Retinal pigment epithelial cell (primary cell): ENCODE results near the gene CCDC57.

Experiments
- DNase-seq: peaks from one replicate; pipeline ENCODE4 v3.0.0-alpha.2; 2010; ENCODE audit warnings: low read depth
- H3K4me3 ChIP-seq: 2 replicates; pipeline ENCODE4 v1.5.1; 2011; ENCODE audit warnings: mild to moderate bottlenecking, low read length, control low read depth, moderate library complexity
- CTCF ChIP-seq: conservative IDR thresholded peaks from 2 replicates; pipeline ENCODE4 v1.5.1; 2011; ENCODE audit warnings: low read depth, low read length, control low read depth, inconsistent platforms

The CCDC57 gene

DNA sequence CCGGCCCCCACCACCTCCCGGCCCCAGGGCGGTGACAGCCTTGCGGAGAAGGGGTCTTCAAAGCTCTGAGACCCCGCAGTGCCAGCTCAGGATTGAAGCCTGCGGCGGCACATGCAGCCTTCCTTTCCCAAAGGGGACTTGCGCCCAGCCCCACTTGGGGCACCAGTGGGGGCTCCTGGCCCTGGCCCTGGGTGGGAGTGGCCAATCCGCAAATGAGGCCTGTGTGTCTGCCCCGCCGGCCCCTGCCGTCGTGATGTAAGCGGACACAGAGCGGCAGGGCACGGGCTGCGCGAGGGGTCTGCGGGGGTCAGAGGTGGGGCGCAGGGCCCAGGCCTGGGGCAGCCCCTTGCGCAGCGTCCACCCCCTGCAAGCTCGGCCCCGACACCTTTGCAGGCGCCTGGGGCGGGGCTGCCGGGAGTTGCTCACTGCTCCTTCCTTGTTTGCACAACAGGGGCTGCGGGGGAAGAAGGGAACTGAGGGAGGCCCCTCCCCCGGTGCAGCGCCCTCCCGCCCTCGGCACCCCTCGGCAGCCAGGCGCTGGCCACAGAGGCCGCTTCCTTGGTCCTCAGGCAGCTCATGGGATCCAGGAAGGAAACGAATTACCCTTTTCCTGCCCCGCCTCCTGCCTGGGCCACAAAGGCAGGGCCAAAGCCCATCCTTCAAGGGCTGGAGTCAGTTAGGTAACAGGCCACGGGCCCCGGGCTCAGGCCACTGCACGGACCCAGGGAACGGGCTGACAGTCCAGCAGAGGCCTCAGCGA is 19.1 kb upstream of the CCDC57 start:
- DNase-seq: no peak
- TF ChIP-seq CTCF: no peak
- H3K4me3 ChIP-seq: peak overlapping the region; percentile 66

DNA sequence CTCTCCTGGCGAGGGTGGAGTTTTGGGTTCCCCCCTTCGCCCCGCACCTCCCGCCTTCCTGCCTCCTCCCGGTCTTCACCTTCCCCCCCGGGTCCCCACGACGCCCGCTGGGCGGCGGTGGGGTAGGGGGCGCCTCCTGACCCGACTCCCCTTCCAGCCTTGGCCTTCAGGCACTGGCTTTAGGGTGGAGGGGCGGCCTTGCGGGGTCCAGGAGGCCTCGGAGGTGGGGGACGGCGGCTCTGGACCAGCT is 18.6 kb upstream of the CCDC57 start:
- no peak for TF ChIP-seq CTCF
- H3K4me3 ChIP-seq: peak overlapping the region; percentile 66

DNA sequence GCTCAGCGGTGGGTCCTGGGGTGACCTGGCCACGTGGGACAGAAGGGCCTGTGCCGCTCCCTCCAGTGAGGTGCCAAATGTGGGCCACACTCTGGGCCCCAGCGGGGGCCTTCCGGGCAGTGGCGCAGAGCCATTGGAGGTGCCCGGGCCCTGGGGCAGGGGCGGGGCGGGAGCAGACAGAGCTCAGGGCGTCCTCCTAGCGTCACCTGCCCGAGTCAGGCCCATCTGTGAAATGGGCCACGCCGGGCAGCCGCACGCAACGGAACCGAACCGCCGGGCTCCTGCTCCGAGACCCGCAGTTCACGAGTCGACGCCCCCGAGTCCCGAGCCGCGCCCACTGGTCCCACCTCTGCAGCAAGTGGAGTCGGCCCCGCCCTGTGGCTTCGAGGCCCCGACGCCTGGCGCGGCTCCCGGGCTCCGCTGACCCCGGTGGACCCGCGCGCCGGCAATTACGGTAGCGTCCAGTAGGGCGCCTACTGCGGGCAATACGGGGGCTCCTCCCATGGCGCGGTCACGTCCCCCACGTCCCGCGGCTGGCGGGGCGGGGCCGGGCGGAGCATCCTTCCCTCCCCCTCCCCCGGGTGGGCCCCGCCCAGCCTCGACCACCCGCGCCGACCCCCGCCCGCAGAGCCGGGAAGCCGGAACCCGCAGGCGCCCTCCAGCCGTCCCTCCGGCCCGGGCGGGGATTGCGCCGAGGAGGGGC is 18.1 kb upstream of the CCDC57 start:
- peak; percentile 29 for TF ChIP-seq CTCF
- DNase-seq: no peak
- H3K4me3 ChIP-seq: peak overlapping the region; percentile 66

More for the DNA sequence above, 18.6 kb upstream of the CCDC57 start:
- no peak for DNase-seq

DNA sequence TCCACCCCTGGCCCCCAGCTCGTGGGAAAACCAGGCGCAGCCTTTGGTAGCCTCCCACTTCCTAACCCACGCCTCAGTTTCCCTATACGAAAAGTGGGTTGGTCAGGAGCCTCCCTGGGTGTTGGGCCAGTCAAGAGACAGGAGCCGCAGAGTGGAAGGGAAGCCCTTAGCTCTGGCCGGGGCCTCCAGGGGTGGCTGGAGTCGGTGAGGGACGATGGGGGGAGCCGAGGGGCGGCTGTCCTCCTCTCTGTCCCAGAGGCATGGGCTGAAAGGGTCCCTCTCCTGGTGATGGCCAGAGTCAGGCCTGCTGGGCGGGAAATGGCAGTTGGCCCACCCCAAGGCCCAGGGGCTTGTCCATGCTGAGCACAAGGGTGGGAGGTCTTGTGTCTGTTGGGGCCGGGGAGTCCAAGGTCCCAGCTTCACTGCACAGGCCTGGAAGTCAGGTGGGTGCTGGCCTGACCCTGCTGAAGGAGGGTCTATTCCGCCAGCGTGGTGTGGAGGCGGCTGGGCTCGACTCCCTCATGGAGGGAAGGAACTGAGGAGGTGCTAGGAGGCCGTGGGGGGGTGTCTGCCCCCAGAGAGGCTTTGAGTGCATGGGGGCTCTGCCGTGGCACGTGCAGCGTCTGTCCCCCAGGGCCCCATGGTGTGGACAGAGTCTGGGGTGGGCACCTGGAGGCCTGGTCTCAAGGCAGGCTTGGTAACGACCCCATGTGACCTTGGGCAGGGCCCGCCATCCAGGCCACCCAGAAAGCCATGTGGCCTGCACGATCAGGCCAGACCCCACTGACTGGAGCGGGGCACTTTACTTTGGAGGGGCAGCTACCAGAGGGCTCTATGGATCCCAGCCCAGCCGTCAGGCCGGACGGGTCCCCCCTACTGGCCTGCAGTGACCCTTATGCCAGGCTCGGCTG is 17.3 kb upstream of the CCDC57 start:
- TF ChIP-seq CTCF: no peak
- H3K4me3 ChIP-seq: peak overlapping the region; percentile 66
- DNase-seq: no peak

GRCh38 chr17:82228842-82229697 is 16.4 kb upstream of the CCDC57 start, which contains the start of gene SLC16A3:
Gene SLC16A3 (plus strand): TSS chr17:82229042. CDS start chr17:82236009, 6,967 bp downstream.
- no peak for TF ChIP-seq CTCF
- no peak for DNase-seq
- peak within 1 kb of the TSS; percentile 66 for H3K4me3 ChIP-seq

DNA sequence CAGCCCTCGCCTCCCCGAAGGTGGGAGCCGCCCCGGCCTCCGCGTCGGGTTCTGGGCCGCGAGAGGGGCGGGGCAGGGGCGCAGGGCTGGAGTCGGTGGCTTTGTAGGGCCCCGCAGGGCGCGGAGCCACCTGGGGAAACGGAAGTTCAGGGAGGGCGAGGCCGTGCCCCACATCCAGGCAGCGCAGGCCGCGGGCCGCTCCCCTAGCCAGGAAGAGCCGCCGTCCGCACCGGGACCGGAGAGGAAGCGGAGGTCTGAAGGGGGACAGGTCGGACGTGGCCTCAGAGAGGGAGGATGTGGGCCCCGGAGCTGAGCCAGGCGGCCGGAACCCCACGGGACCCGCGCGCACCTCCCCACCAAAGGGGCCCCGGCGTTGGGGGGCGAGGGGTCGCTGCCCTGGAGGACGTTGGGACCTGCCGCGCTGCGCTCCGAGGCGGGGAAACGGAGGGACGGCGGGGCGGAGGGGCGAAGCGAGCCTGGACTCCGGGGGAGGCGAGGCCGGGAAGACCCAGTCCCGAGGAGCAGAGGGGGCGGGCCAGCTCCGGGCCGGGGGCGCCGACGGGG is 15.7 kb upstream of the CCDC57 start:
- DNase-seq: no peak
- TF ChIP-seq CTCF: no peak

More for the DNA sequence above, 15.7 kb upstream of the CCDC57 start:
- peak overlapping the region; percentile 40 for H3K4me3 ChIP-seq
